Inferior parietal cortex (tissue), 1 donor: ENCODE data around the gene ADGRF5.

Source experiments
- DNase-seq: peaks from one replicate; pipeline ENCODE4 v3.0.0-alpha.2; 2016; ENCODE audit errors: extremely low spot score

The ADGRF5 gene

GRCh38 chr6:46921731-46922130, at the start of gene ADGRF5:
Gene ADGRF5 (minus strand): TSS chr6:46921938. CDS start chr6:46906762, 15,176 bp downstream.
- no peak for DNase-seq

- no peak for DNase-seq
Measured at GRCh38 chr6:46969206-46969605, 47.5 kb upstream of the ADGRF5 start.

- no peak for DNase-seq
Measured at GRCh38 chr6:46967826-46968349, 46.1 kb upstream of the ADGRF5 start.

- no peak for DNase-seq
Measured at GRCh38 chr6:46964716-46965519, 43.2 kb upstream of the ADGRF5 start.

GRCh38 chr6:46963626-46964025, 41.9 kb upstream of the ADGRF5 start:
- DNase-seq: no peak

- no peak for DNase-seq
Measured at GRCh38 chr6:46963039-46963438, 41.3 kb upstream of the ADGRF5 start.

GRCh38 chr6:46961711-46962110, 40.0 kb upstream of the ADGRF5 start:
- no peak for DNase-seq

GRCh38 chr6:46961232-46961631, 39.5 kb upstream of the ADGRF5 start:
- no peak for DNase-seq

- no peak for DNase-seq
Measured at GRCh38 chr6:46959419-46959818, 37.7 kb upstream of the ADGRF5 start.

- DNase-seq: no peak
Measured at GRCh38 chr6:46956409-46956808, 34.7 kb upstream of the ADGRF5 start.

GRCh38 chr6:46954837-46955451, 33.2 kb upstream of the ADGRF5 start:
- DNase-seq: no peak

GRCh38 chr6:46953921-46954320, 32.2 kb upstream of the ADGRF5 start:
- DNase-seq: no peak

GRCh38 chr6:46949632-46950280, 28.0 kb upstream of the ADGRF5 start:
- DNase-seq: no peak

- DNase-seq: no peak
Measured at GRCh38 chr6:46948699-46949098, 27.0 kb upstream of the ADGRF5 start.

- no peak for DNase-seq
Measured at GRCh38 chr6:46947497-46947896, 25.8 kb upstream of the ADGRF5 start.

- DNase-seq: no peak
Measured at GRCh38 chr6:46940433-46941226, 18.9 kb upstream of the ADGRF5 start.

- DNase-seq: no peak
Measured at GRCh38 chr6:46937642-46938041, 15.9 kb upstream of the ADGRF5 start.

GRCh38 chr6:46935687-46936086, 13.9 kb upstream of the ADGRF5 start:
- DNase-seq: no peak

- no peak for DNase-seq
Measured at GRCh38 chr6:46933751-46934150, 12.0 kb upstream of the ADGRF5 start.

- DNase-seq: no peak
Measured at GRCh38 chr6:46932526-46933319, 11.0 kb upstream of the ADGRF5 start.

- no peak for DNase-seq
Measured at GRCh38 chr6:46931416-46931815, 9.7 kb upstream of the ADGRF5 start.
